Measurements from ENCODE around the gene COL5A1.
A peak's percentile ranks its signal among the peaks of the same experiment; 100 is the strongest.

The COL5A1 gene

DNA sequence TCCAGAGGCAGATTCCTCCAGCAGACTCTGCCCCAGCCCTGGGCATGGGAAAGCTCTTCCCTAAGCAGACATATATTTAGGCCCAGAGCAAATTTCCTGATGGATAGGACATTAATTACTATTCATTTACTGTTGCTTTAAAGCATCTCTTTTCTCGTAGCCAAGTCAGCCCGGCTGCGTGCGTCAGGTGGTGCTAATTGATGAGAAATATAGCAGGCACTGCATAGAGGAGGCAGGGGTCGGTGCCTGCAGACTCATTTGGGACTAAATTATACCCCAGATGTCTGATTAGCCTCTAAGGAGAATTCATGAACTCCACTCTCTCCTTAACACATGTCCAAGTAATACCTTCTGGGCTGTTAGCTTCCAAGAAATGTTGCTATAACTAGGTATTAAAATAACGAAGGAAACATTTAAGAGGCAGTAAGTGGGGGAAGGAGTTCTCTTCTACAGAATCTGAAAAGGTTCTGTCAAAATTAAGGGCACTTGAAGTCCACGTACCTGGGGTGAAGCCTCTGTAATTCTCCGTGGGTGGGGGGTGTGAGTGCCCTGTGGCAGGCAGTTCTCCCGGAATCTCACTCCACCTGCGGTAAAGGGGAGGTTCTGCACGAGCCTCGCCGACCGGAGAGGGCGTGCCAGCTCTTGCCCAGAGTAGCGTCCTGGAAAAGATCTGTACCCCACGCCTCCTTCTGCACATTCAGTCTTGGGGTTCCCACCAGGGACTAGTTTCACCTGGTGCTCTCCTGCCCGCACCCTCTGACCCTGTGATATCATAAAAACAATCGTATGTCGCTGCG, 123.1 kb downstream of the COL5A1 start:
- TF ChIP-seq, protein P1, sequence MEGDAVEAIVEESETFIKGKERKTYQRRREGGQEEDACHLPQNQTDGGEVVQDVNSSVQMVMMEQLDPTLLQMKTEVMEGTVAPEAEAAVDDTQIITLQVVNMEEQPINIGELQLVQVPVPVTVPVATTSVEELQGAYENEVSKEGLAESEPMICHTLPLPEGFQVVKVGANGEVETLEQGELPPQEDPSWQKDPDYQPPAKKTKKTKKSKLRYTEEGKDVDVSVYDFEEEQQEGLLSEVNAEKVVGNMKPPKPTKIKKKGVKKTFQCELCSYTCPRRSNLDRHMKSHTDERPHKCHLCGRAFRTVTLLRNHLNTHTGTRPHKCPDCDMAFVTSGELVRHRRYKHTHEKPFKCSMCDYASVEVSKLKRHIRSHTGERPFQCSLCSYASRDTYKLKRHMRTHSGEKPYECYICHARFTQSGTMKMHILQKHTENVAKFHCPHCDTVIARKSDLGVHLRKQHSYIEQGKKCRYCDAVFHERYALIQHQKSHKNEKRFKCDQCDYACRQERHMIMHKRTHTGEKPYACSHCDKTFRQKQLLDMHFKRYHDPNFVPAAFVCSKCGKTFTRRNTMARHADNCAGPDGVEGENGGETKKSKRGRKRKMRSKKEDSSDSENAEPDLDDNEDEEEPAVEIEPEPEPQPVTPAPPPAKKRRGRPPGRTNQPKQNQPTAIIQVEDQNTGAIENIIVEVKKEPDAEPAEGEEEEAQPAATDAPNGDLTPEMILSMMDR (conservative IDR thresholded peaks at IDR 0.05; ENCODE audit: low read length): no peak
- no peak overlapping the region for H3K4me3 ChIP-seq (ENCODE audit: low read length)
- no peak for DNase-seq (ENCODE audit: low read depth)

DNA sequence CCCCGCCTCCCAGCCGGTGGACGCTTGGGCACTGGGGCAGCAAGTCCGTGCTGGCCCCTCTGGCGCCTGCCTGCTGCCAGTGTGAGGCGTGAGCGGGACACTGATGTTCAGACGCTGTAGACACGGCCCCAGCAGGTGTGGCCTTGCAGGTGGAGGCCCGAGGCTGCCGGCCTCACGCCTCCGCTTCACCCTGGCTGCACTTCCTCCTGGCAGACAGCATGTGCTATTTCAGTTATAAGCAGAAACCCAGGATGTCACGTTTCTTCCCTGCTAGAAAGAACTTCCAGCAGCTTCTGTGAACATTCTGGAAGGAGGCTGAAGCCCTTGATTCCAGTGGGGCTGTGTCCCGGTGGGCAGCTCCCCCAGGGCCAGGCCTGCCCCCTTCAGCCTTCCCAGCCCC, 124.2 kb downstream of the COL5A1 start:
- no peak overlapping the region for H3K4me3 ChIP-seq (ENCODE audit: low read length)
- TF ChIP-seq, protein P1 (conservative IDR thresholded peaks at IDR 0.05; ENCODE audit: low read length): no peak
- DNase-seq (ENCODE audit: low read depth): no peak

DNA sequence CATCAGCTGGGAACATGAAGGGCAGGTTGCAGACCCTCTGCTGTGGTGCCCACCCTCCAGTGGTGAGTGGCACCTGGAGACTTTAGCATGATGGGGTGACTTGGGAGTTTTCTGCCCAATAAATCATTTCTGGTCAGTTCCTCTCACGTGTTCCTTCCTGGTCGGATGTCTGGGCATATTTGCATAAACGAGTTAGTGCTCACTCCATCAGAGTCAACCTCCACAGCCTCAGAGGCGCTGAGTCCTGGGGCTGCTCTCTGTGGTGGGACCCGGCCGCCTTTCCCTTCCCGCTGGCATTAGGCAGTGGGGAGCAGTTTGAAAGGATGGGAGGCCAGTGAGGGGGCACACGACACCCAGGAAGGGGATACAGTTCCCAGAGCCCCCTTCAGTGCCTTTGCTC, 125.0 kb downstream of the COL5A1 start:
- TF ChIP-seq, protein P1 (conservative IDR thresholded peaks at IDR 0.05; ENCODE audit: low read length): no peak
- DNase-seq (ENCODE audit: low read depth): no peak
- no peak overlapping the region for H3K4me3 ChIP-seq (ENCODE audit: low read length)

DNA sequence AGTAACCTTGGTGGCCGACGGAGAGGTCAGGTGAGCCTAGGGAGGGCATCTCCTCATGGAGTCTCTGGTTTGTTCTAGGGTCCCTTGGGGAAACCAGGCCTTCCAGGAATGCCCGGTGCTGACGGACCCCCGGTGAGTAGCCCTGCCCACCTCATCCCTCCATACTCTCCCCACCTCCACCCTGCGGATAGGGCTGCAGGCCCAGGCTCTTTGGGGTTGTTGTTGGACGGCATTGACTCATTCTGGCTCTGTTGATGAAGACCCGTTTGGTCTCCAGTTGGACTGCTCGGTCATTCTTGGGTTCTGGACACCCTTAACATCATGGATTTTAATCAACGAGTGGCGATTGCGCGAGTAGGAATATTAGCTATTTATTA, 126.7 kb downstream of the COL5A1 start:
- DNase-seq (ENCODE audit: low read depth): no peak
- TF ChIP-seq, protein P1 (conservative IDR thresholded peaks at IDR 0.05; ENCODE audit: low read length): no peak
- no peak overlapping the region for H3K4me3 ChIP-seq (ENCODE audit: low read length)

DNA sequence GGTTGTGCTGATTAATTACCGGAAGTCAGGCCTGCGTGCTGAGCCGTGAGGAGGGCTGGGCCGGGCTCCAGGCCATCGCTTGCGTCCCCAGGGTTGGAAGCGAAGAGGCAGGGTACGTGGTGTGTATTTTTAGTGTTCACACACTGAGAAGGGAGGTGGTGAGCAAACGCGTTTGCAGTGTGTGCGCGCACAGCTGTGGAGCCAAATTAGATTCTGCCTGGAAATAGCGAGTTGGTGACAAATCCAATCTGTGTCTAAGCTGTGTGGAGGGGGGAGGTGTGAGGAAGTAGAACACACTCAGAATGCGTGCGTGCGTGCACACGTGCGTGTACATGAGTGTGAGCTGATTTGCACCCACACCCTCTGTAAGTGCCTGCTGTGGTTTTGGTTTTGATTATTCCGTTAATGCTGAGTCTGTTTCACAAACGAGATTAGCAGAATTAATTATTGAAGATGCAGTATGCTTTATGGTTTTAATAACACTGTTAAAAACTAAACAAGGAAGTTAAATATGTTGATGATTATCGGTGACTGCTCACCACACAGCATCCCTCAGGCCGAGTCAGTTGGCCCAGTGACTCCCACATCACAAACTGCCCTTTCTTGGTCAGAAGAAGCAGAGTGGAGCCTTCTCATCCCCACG, 127.2 kb downstream of the COL5A1 start:
- DNase-seq (ENCODE audit: low read depth): peak; percentile 80
- TF ChIP-seq, protein P1 (conservative IDR thresholded peaks at IDR 0.05; ENCODE audit: low read length): no peak
- no peak overlapping the region for H3K4me3 ChIP-seq (ENCODE audit: low read length)

DNA sequence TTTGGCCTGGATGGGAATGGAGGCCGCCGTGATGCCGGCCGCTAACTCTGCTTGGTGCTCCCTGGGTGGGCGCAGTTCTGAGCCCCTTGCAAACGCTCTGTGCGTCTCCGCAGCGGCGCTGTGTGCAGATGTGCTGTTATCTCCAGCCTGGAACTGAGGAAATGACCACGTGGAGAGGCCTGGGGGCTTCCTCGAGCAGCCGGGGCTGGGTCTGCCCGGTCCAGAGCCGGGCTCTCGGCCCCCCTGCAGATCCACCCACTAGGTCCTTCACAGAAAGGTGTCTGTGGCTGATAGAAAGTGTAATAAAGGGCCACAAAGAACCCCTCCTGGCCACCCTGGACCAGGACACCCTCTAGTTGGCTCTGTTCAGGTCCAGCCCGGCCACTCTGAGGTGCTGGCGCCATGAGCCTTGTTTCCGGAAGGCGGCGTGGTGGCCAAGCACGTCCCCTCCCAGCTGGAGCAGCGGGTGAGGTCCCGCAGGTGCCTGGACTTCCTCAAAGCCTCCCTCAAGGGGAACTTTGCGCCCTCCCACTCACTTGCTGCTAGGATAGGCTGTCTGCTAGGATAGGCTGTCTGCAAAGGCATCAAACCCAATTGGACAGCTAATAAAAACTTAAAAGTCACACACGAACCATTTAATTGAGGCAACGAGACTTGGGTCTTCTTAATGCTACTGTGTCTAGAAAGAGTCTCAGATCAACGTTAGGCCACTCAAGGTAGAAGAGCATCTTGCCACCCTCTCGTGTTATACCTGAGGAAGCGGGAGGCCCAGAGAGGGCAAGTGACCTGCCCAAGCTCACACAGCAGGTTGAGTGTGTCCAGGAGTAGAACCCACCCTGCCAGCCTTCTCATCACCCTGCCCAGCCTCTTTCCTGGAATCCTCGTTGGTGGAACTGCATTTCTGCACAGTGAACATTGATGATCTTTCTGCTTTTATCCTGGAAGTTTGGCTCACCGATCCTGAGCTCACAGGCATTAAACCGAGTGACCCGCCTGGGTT, 129.7 kb downstream of the COL5A1 start:
- DNase-seq (ENCODE audit: low read depth): no peak
- TF ChIP-seq, protein P1 (conservative IDR thresholded peaks at IDR 0.05; ENCODE audit: low read length): no peak
- H3K4me3 ChIP-seq (ENCODE audit: low read length): no peak overlapping the region
